Retinal pigment epithelial cell (primary cell): Measurements from ENCODE around the gene SAPCD2.

Source experiments
- DNase-seq: peaks from one replicate; pipeline ENCODE4 v3.0.0-alpha.2; 2010; ENCODE audit warnings: low read depth
- H3K4me3 ChIP-seq: 2 replicates; pipeline ENCODE4 v1.5.1; 2011; ENCODE audit warnings: mild to moderate bottlenecking, low read length, control low read depth, moderate library complexity
- CTCF ChIP-seq: conservative IDR thresholded peaks from 2 replicates; pipeline ENCODE4 v1.5.1; 2011; ENCODE audit warnings: low read depth, low read length, control low read depth, inconsistent platforms

SAPCD2 gene

DNA sequence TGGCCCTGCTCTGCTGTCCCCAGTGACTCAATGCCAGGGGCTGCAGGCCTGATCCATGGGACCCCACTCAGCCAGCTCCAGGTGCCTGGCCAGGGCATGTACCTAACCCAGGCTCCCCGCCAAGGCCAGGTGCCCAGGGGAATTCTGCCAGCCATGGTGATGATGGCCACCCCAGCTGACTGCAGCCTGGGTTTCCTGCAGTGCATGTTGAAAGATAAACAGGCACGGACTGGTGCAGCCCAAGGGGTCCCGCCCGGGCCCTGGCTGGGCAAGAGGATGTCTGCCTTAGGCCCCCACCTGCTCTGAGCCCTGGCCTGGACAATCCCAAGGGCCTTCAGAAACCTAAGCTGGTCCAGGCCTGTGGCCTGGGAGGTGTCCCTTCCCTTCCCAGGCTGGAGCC is 43.5 kb downstream of the SAPCD2 start:
- no peak for TF ChIP-seq CTCF
- peak overlapping the region; percentile 52 for H3K4me3 ChIP-seq
- no peak for DNase-seq

DNA sequence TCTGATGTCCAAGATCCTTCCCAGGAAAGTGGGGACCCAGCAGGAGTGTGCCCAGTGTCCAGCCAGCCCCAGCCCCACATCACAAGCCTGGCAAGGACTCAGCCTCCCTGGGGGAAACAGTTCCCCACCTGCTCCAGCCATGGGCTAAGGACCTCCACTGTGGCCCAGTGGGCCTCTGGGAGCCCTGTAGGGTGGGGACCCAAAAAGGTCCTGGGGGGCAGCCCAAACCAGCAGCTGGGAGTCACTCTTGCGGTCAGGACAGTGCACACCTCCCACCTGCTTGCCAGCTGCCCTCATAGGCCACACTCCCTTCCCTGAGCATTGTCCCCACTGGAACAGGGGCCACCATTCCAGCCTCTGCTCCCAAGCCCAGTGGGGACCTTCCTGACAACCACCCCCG is 44.0 kb downstream of the SAPCD2 start:
- H3K4me3 ChIP-seq, result peak overlapping the region; percentile 52
- TF ChIP-seq CTCF, result no peak
- no peak for DNase-seq

DNA sequence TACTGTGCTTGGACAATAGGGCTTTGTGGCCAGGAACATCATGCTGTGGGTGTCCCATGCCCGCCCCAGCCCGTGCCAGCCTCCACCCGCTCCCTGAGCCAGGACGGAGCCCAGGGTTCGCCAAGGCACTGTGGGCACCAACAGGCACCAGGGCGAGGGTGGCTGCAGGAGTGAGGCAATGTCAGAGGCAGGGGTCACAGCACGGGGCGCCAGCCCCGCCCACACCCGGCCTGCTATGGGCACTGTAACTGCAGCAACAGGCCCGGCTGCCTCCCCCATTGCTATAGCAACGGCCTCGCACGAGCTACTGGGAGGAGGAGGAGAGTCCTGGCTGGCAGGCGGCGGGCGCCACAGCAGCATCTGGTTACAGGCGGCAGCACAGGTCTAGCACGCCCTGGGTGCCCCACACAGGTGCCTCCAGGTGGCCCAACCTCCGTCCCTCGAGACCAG is 44.8 kb downstream of the SAPCD2 start:
- no peak overlapping the region for H3K4me3 ChIP-seq
- TF ChIP-seq CTCF, result no peak
- DNase-seq, result peak; percentile 78

- no peak overlapping the region for H3K4me3 ChIP-seq
- DNase-seq, result no peak
These were observed 46.8 kb downstream of the SAPCD2 start for GRCh38 chr9:137023583-137023991.

DNA sequence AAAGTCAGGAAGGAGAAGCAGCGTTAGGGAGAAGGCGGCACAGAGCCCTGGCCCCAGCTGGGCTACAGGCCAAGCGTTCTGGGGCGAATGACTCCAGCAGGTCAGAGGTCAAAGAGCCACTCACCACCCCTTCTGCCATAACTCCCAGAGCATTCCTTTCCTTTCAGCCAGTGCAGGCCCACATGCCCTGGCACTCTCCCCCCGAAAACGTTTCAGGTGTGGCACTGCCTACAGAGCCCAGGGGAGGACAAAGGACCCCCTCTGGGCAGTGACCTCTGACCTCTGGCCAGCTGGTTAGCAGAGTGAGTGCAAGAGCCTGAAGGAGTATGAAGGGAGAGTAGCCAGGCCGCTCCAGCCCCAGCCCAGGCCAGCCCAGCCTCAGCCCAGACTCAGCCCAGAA is 47.2 kb downstream of the SAPCD2 start:
- no peak overlapping the region for H3K4me3 ChIP-seq
- no peak for TF ChIP-seq CTCF
- no peak for DNase-seq

More at GRCh38 chr9:137023583-137023991, 46.8 kb downstream of the SAPCD2 start:
- no peak for TF ChIP-seq CTCF

DNA sequence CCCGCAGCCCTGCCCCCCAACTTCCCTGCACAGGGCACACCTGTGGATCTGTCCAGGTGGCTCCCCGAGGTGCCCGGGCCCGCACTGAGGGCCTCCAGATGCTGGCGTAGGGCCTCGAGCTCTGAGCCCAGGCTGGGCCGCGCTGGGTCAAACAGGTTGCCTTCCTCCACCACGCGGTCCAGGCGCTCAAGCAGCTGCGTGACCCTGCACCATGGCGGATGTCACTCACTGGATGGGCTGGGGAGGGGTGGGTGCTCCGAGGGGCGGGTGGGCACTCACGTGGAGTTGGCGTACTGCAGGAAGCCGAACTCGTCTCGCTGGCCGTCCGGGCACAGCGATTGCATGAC is 47.7 kb downstream of the SAPCD2 start:
- no peak for TF ChIP-seq CTCF
- no peak overlapping the region for H3K4me3 ChIP-seq
- DNase-seq, result no peak

DNA sequence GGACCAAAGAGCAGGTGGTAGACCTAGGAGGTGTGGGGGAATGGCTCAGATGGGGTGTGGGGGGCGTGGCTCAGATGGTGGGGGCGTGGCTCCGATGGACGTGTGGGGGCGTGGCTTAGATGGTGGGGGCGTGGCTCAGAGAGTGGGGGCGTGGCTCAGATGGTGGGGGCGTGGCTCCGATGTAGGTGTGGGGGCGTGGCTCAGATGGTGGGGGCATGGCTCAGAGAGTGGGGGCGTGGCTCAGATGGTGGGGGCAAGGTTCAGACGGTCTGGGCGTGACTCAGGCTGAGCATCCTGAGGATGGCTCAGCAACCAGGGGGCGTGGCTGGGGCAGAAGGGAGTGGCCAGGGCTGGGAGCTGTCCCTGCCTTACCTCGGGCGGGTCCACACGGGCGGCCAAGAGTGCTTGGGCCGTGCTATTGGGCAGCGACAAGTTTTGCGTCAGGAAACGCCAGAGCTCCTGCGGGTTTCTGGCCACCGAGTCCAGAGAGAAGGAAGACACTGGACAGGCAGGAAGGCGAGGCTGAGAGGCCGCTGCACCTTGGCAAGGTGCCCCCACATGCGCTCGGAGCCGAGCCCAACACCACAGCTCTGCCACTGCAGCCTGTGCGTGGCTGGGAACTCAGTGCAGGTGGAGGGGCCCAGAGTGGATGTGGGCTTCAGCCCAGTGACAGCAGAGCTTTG is 48.2 kb downstream of the SAPCD2 start:
- H3K4me3 ChIP-seq, result no peak overlapping the region
- no peak for TF ChIP-seq CTCF
- DNase-seq, result no peak
